ENCODE results near the gene CBX2.
"Not testable (repeated sequence)": the region's sequence is repeated elsewhere in the genome, so short reads cannot be mapped to it uniquely, and the experiment has no call there.

The CBX2 gene

GRCh38 chr17:79769570-79770506 is 8.1 kb upstream of the CBX2 start:
- DNase-seq (ENCODE audit: low read depth in 2 of 2): no peak

- DNase-seq (ENCODE audit: low read depth in 2 of 2): no peak
Observed at GRCh38 chr17:79771276-79771675, 6.7 kb upstream of the CBX2 start.

GRCh38 chr17:79772726-79773125 is 5.2 kb upstream of the CBX2 start:
- DNase-seq (ENCODE audit: low read depth in 2 of 2): not testable (repeated sequence)

GRCh38 chr17:79774561-79774975 is 3.4 kb upstream of the CBX2 start:
- no peak for DNase-seq (ENCODE audit: low read depth in 2 of 2)

- no peak for DNase-seq (ENCODE audit: low read depth in 2 of 2)
Observed at GRCh38 chr17:79775632-79776031, 2.3 kb upstream of the CBX2 start.

GRCh38 chr17:79776376-79777119 is 1.4 kb upstream of the CBX2 start:
- no peak for DNase-seq (ENCODE audit: low read depth in 2 of 2)

GRCh38 chr17:79777120-79777893 is 641 bp upstream of the CBX2 start:
- DNase-seq (ENCODE audit: low read depth in 2 of 2): no peak

GRCh38 chr17:79778504-79779083 is 646 bp downstream of the CBX2 start:
- no peak for DNase-seq (ENCODE audit: low read depth in 2 of 2)

- DNase-seq (ENCODE audit: low read depth in 2 of 2): no peak
Observed at GRCh38 chr17:79779084-79779529, 1.2 kb downstream of the CBX2 start.

- DNase-seq (ENCODE audit: low read depth in 2 of 2): no peak
Observed at GRCh38 chr17:79779661-79780365, 1.9 kb downstream of the CBX2 start.

- DNase-seq (ENCODE audit: low read depth in 2 of 2): no peak
Observed at GRCh38 chr17:79781012-79781650, 3.2 kb downstream of the CBX2 start.

- DNase-seq (ENCODE audit: low read depth in 2 of 2): no peak
Observed at GRCh38 chr17:79781736-79782575, 4.0 kb downstream of the CBX2 start.

- DNase-seq (ENCODE audit: low read depth in 2 of 2): no peak
Observed at GRCh38 chr17:79783891-79784290, 5.9 kb downstream of the CBX2 start.

- DNase-seq (ENCODE audit: low read depth in 2 of 2): no peak
Observed at GRCh38 chr17:79784353-79785016, 6.5 kb downstream of the CBX2 start.

GRCh38 chr17:79785017-79785899 is 7.3 kb downstream of the CBX2 start:
- no peak for DNase-seq (ENCODE audit: low read depth in 2 of 2)

GRCh38 chr17:79785900-79786810 is 8.2 kb downstream of the CBX2 start:
- DNase-seq (ENCODE audit: low read depth in 2 of 2): no peak

All from activated CD4-positive, alpha-beta T cell treated with anti-CD3 and anti-CD28 coated beads for 24 hours (primary cell).